Peyer's patch (tissue), 4 donors: ENCODE measurements around the gene ZNF248. TPM values are rescaled to one million over a fixed set of nuclear protein-coding genes. Genes with fewer than 3 reads are reported as not detected.

Experiments
- DNase-seq, 3 donors: peaks; one replicate each; pipeline ENCODE4 v3.0.0-alpha.2; 2017 to 2019
- H3K27ac ChIP-seq, 4 donors: fragments of 200-600 bp; sonication (generic); one replicate each; pipeline ENCODE4 v1.5.1; 2016 to 2019
- H3K27me3 ChIP-seq, 2 donors: fragments of 200-600 bp; sonication (generic); one replicate each; pipeline ENCODE4 v1.5.1; 2019
- H3K36me3 ChIP-seq, 3 donors: fragments of 200-600 bp; sonication (generic); one replicate each; pipeline ENCODE4 v1.5.1; 2016 to 2019
- H3K4me1 ChIP-seq, 4 donors: fragments of 200-600 bp; sonication (generic); one replicate each; pipeline ENCODE4 v1.5.1; 2016 to 2019
- H3K4me3 ChIP-seq, 4 donors: fragments of 200-600 bp; sonication (generic); 1 replicate in 3 of 4; 2 replicates in 1 of 4; pipeline ENCODE4 v1.5.1; 2016 to 2019; ENCODE audit warnings: mild to moderate bottlenecking in 1 of 4
- H3K9me3 ChIP-seq, 4 donors: fragments of 200-600 bp; sonication (generic); one replicate each; pipeline ENCODE4 v1.5.1; 2016 to 2019; ENCODE audit warnings: mild to moderate bottlenecking in 1 of 4
- POLR2A ChIP-seq, 2 donors: fragments of 450-650 bp; IDR thresholded peaks; one replicate each; pipeline ENCODE4 v1.5.1; 2017; ENCODE audit warnings: antibody characterized with exemption in 2 of 2, mild to moderate bottlenecking in 2 of 2, moderate library complexity in 2 of 2
- total RNA-seq, 4 donors: library from RNA; depleted of rRNA; stranded (reverse); fragments of >200 nt; gene quantifications; one replicate each; pipeline ENCODE4 v1.1.0, GENCODE V29; 2016
- TF ChIP-seq, protein P1 (sequence below), 6 experiments: fragments of 450-650 bp in 4 of 6; fragments of 200-600 bp in 2 of 6; sonication (generic) in 1 of 6; IDR thresholded peaks; one replicate each; pipeline ENCODE4 v1.5.1; 2017 to 2019; ENCODE audit warnings: antibody characterized with exemption in 6 of 6, mild to moderate bottlenecking in 3 of 6, moderate library complexity in 1 of 6

Gene ZNF248
- total RNA-seq, 4 donors from 2014 or later, result 11.6 to 31.4 (median 13.9) TPM

DNA sequence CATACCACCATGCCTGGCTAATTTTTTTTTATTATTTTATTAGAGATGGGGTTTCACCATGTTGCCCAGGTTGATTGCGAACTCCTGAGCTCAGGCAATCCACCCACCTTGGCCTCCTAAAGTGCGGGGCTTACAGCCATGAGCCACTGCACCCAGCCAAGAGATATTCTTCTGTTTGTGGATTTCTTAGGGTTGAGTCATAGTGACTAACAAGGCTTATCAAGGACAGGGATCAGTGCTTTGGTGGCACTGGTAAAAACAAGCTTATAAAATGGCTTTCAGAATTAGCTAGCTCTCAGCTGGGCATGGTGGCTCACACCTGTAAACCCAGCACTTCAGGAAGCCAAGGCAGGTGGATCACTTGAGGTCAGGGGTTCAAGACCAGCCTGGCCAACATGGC is 122.4 kb downstream of the ZNF248 start:
- TF ChIP-seq, protein P1, sequence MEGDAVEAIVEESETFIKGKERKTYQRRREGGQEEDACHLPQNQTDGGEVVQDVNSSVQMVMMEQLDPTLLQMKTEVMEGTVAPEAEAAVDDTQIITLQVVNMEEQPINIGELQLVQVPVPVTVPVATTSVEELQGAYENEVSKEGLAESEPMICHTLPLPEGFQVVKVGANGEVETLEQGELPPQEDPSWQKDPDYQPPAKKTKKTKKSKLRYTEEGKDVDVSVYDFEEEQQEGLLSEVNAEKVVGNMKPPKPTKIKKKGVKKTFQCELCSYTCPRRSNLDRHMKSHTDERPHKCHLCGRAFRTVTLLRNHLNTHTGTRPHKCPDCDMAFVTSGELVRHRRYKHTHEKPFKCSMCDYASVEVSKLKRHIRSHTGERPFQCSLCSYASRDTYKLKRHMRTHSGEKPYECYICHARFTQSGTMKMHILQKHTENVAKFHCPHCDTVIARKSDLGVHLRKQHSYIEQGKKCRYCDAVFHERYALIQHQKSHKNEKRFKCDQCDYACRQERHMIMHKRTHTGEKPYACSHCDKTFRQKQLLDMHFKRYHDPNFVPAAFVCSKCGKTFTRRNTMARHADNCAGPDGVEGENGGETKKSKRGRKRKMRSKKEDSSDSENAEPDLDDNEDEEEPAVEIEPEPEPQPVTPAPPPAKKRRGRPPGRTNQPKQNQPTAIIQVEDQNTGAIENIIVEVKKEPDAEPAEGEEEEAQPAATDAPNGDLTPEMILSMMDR (IDR thresholded peaks at IDR 0.05), result no peak
- no peak for TF ChIP-seq POLR2A (IDR thresholded peaks at IDR 0.05)
- H3K9me3 ChIP-seq, result no peaks in the 10 kb centered on the region
- no peak overlapping the region for H3K27ac ChIP-seq
- no peaks in the 10 kb centered on the region for H3K36me3 ChIP-seq
- no peaks in the 10 kb centered on the region for H3K4me1 ChIP-seq
- no peak for DNase-seq
- no peaks in the 10 kb centered on the region for H3K27me3 ChIP-seq
- no peak overlapping the region for H3K4me3 ChIP-seq

Other genes with a start within 250 kb of the ZNF248 start
- 10 to 100 TPM in 1 of 4 donors, 1 to 10 TPM in 3; 2.6 to 15.7 (median 4.1) TPM for gene ZNF25, start 119.0 kb upstream of the ZNF248 start, total RNA-seq
- 10 to 100 TPM; 33.8 to 62.3 (median 37.4) TPM for gene ZNF33A, start 153.1 kb upstream of the ZNF248 start, total RNA-seq
- 10 to 100 TPM; 10.3 to 32.2 (median 16.7) TPM for gene ZNF37A, start 236.7 kb upstream of the ZNF248 start, total RNA-seq